Activated B cell treated with CpG ODN at 0.5 μM for 24 hours (primary cell): Measurements from ENCODE around the gene QTRT2. TPM values are rescaled to one million over a fixed set of nuclear protein-coding genes. Genes with fewer than 3 reads are reported as not detected.

Experiments
- ATAC-seq: fragments of 200-7000 bp; cut with Tn5 transposase; one replicate; pipeline ENCODE4 v1.10.0; 2021; ENCODE audit warnings: low read depth, mild to moderate bottlenecking, moderate library complexity
- CTCF ChIA-PET: fragments of 350-600 bp; sonication (Branson Sonifier 250); formaldehyde crosslinking; loops from one replicate; lab custom pipeline; 2021; ENCODE audit warnings: antibody characterized with exemption; lab: Charles Lee
- POLR2A ChIA-PET: fragments of 350-600 bp; sonication (Branson Sonifier 250); formaldehyde crosslinking; loops from one replicate; lab custom pipeline; 2021; ENCODE audit warnings: antibody characterized with exemption; lab: Charles Lee
- DNase-seq: peaks from one replicate; pipeline ENCODE4 v3.0.0; 2022
- H3K27ac Mint-ChIP-seq: one replicate; pipeline ENCODE4 v1.8.0; 2020; ENCODE audit warnings: mixed read lengths
- H3K27me3 Mint-ChIP-seq: one replicate; pipeline ENCODE4 v1.8.0; 2021; ENCODE audit warnings: mixed read lengths
- H3K36me3 Mint-ChIP-seq: one replicate; pipeline ENCODE4 v1.8.0; 2021; ENCODE audit warnings: low read depth, mixed read lengths
- H3K4me1 Mint-ChIP-seq: one replicate; pipeline ENCODE4 v1.8.0; 2021; ENCODE audit warnings: mixed read lengths
- H3K4me3 Mint-ChIP-seq: one replicate; pipeline ENCODE4 v1.8.0; 2020; ENCODE audit warnings: mild to moderate bottlenecking, mixed read lengths
- H3K9me3 Mint-ChIP-seq: one replicate; pipeline ENCODE4 v1.8.0; 2020; ENCODE audit warnings: mixed read lengths
- CTCF ChIP-seq: fragments of 200-600 bp; IDR thresholded peaks from one replicate; pipeline ENCODE4 v1.8.0; 2022; ENCODE audit warnings: antibody characterized with exemption, mild to moderate bottlenecking
- intact Hi-C: fragments of 100-400 bp; cut with micrococcal nuclease; formaldehyde crosslinking; loops from one replicate; pipeline ENCODE4 v1.15.1; 2024
- total RNA-seq: library from RNA; stranded (reverse); gene quantifications from 2 replicates; pipeline ENCODE4 v1.2.3, GENCODE V29; 2022

The QTRT2 gene
- total RNA-seq, 1 donor from 2014 or later, result 75.5 TPM

GRCh38 chr3:114103181-114103580, 46.6 kb downstream of the QTRT2 start:
- CTCF ChIA-PET, result no interaction called here
- Mint-ChIP-seq H3K9me3 (peaks cover 2% of the 10 kb centered on the region), H3K27ac (no peak overlapping the region), H3K36me3 (no peaks in the 10 kb centered on the region), H3K4me3 (no peak overlapping the region), H3K27me3 (peaks cover 4% of the 10 kb centered on the region), H3K4me1 (no peaks in the 10 kb centered on the region)
- POLR2A ChIA-PET, result no interaction called here
- DNase-seq, result no peak
- no peak for ATAC-seq
- intact Hi-C loops, result no loop called here
- no peak for TF ChIP-seq CTCF

DNA sequence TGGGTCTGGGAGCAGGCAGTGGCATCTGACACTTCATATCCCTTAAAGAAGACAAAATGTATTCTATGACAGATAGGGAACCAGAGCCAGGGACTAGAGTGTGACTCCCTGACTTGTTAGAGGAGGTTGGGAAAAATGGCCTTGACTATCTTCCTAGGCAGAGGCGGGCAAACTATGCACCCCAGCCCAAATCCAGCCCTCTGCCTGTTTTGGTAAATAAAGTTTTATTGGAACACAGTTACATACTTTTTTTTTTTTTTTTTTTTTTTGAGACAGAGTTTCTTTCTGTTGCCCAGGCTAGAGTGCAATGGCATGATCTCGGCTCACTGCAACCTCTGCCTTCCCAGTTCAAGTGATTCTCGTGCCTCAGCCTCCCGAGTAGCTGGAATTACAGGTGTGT, 47.3 kb downstream of the QTRT2 start:
- no peak for DNase-seq
- TF ChIP-seq CTCF, result no peak
- intact Hi-C loops, result no loop called here
- ATAC-seq, result no peak
- H3K4me3 Mint-ChIP-seq, result no peak overlapping the region
- no peaks in the 10 kb centered on the region for H3K4me1 Mint-ChIP-seq
- peaks cover 4% of the 10 kb centered on the region for H3K27me3 Mint-ChIP-seq
- H3K9me3 Mint-ChIP-seq, result peaks cover 2% of the 10 kb centered on the region
- POLR2A ChIA-PET, result interaction anchor here (0.7 kb wide), 1 partner anchor 44 kb away, joined by 11 read pairs; no protein-coding TSS in a partner anchor
- no peaks in the 10 kb centered on the region for H3K36me3 Mint-ChIP-seq
- CTCF ChIA-PET, result no interaction called here
- no peak overlapping the region for H3K27ac Mint-ChIP-seq

DNA sequence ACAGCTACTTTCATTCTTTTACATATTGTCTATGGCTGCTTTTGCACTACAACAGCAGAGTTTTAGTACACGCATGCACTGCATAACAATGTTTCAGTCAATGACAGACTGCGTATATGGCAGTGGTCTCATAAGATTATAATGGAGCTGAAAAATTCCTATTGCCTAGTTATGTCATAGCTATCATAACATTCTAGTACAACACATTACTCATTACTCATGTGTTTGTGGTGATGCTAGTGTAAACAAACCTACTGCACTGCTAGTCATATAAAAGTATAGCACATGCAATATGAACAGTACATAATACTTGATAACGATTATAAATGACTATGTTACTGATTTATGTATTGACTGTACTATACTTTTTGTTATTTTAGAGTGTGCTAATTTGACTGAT, 47.9 kb downstream of the QTRT2 start:
- Mint-ChIP-seq H3K9me3 (peaks cover 2% of the 10 kb centered on the region), H3K4me3 (no peak overlapping the region), H3K27me3 (peaks cover 6% of the 10 kb centered on the region), H3K36me3 (no peaks in the 10 kb centered on the region), H3K4me1 (no peaks in the 10 kb centered on the region), H3K27ac (no peak overlapping the region)
- DNase-seq (no peak), ATAC-seq (no peak)
- no peak for TF ChIP-seq CTCF
- CTCF ChIA-PET, result no interaction called here
- POLR2A ChIA-PET, result interaction anchor here (0.7 kb wide), 1 partner anchor 44 kb away, joined by 11 read pairs; no protein-coding TSS in a partner anchor
- intact Hi-C loops, result no loop called here

GRCh38 chr3:114108137-114108536, 51.6 kb downstream of the QTRT2 start:
- intact Hi-C loops, result no loop called here
- no peak for DNase-seq
- H3K4me3 Mint-ChIP-seq, result no peak overlapping the region
- TF ChIP-seq CTCF, result no peak
- no peaks in the 10 kb centered on the region for H3K36me3 Mint-ChIP-seq
- no peaks in the 10 kb centered on the region for H3K4me1 Mint-ChIP-seq
- ChIA-PET POLR2A (no interaction called here), CTCF (no interaction called here)
- no peaks in the 10 kb centered on the region for H3K9me3 Mint-ChIP-seq
- peaks cover 8% of the 10 kb centered on the region for H3K27me3 Mint-ChIP-seq
- H3K27ac Mint-ChIP-seq, result no peak overlapping the region
- no peak for ATAC-seq

DNA sequence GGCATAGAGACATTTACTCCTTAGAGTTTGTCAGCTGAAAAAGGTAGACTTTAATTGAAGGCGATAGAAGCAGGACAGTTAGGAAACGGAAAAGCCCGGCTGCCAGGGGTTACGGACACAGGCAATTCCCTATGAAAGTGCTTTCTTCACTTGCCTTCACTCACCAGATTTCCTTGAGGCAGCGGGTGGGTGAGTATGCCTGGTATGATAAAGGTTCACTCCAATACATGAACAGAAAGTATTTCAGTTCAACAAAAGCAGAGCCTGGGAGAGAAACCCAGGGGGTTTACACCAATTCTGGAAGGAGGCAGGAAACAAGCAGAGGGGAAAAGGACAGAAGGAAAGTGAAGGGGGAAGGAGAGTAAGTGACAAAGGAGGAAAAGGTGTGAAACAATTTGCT, 53.9 kb downstream of the QTRT2 start:
- no peak overlapping the region for H3K4me3 Mint-ChIP-seq
- intact Hi-C loops, result loop anchor here (1.0 kb wide), 1 partner anchor 8 kb away; no protein-coding TSS in a partner anchor
- peaks cover 8% of the 10 kb centered on the region for H3K27me3 Mint-ChIP-seq
- DNase-seq (no peak), ATAC-seq (no peak)
- no peaks in the 10 kb centered on the region for H3K9me3 Mint-ChIP-seq
- H3K27ac Mint-ChIP-seq, result no peak overlapping the region
- H3K4me1 Mint-ChIP-seq, result no peaks in the 10 kb centered on the region
- CTCF ChIA-PET, result no interaction called here
- POLR2A ChIA-PET, result no interaction called here
- no peak for TF ChIP-seq CTCF
- H3K36me3 Mint-ChIP-seq, result no peaks in the 10 kb centered on the region
